Tibial nerve (tissue), 3 donors: ENCODE results near the gene RGS4.

Experiments
- CTCF ChIP-seq, 5 experiments: fragments of 200-600 bp in 3 of 5; fragments of 450-650 bp in 2 of 5; sonication (generic) in 3 of 5; IDR thresholded peaks; one replicate each; pipeline ENCODE4 v1.5.1; 2016 to 2019; ENCODE audit warnings: antibody characterized with exemption in 5 of 5, mild to moderate bottlenecking in 3 of 5, moderate library complexity in 2 of 5
- POLR2A ChIP-seq, 2 donors: fragments of 450-650 bp; IDR thresholded peaks; one replicate each; pipeline ENCODE4 v1.6.1; 2017; ENCODE audit warnings: antibody characterized with exemption in 2 of 2, mild to moderate bottlenecking in 2 of 2, moderate library complexity in 2 of 2

GRCh38 chr1:163106364-163106987, 37.3 kb downstream of the RGS4 start:
- TF ChIP-seq CTCF (IDR thresholded peaks at IDR 0.05): no peak
- TF ChIP-seq POLR2A (IDR thresholded peaks at IDR 0.05): no peak
